PC-9 (cell line): ENCODE results near the gene RTCA.

Source experiments
- CTCF ChIP-seq: fragments of 200-600 bp; sonication (generic); conservative IDR thresholded peaks from 2 replicates; pipeline ENCODE4 v1.6.1; 2017; ENCODE audit warnings: mixed run types, antibody characterized with exemption, mild to moderate bottlenecking, moderate library complexity
- EZH2 ChIP-seq: fragments of 200-600 bp; sonication (generic); IDR thresholded peaks from 2 replicates; pipeline ENCODE4 v1.8.0; 2017; ENCODE audit warnings: antibody characterized with exemption, low read depth

GRCh38 chr1:100328133-100328532 is 62.1 kb downstream of the RTCA start:
- TF ChIP-seq CTCF (no peak), EZH2 (no peak)
